Keratinocyte (primary cell): Measurements from ENCODE around the gene LAMB1. TPM values are rescaled to one million over a fixed set of nuclear protein-coding genes. Genes with fewer than 3 reads are reported as not detected.

Experiments
- DNase-seq: peaks from one replicate; pipeline ENCODE4 v3.0.0-alpha.2; 2011; ENCODE audit warnings: low read depth, missing footprints, low spot score
- FAIRE-seq: peaks from 2 replicates; lab custom pipeline; 2011; peaks lifted over from hg19 to GRCh38; lab: Jason Lieb, UNC
- H2AFZ ChIP-seq: 2 replicates; pipeline ENCODE4 v1.6.0; 2012; ENCODE audit warnings: low read length, control low read depth, inconsistent platforms; ENCODE audit not compliant: control insufficient read depth
- H3K27ac ChIP-seq: 2 replicates; pipeline ENCODE4 v1.5.1; 2011; ENCODE audit warnings: low read length; ENCODE audit not compliant: control insufficient read depth, insufficient read depth
- H3K27me3 ChIP-seq: 3 replicates; pipeline ENCODE4 v1.6.0; 2011; ENCODE audit warnings: low read length; ENCODE audit not compliant: control insufficient read depth, insufficient read depth; ENCODE audit errors: extremely low read depth
- H3K36me3 ChIP-seq, 2 experiments: 2 replicates in 1 of 2; 3 replicates in 1 of 2; pipeline ENCODE4 v1.5.1; 2011; ENCODE audit warnings: low read length in 2 of 2, mild to moderate bottlenecking in 1 of 2; ENCODE audit not compliant: control insufficient read depth in 2 of 2, insufficient read depth in 2 of 2; ENCODE audit errors: extremely low read depth in 1 of 2
- H3K4me1 ChIP-seq: 3 replicates; pipeline ENCODE4 v1.5.1; 2011; ENCODE audit warnings: low read length; ENCODE audit not compliant: control insufficient read depth, insufficient read depth; ENCODE audit errors: extremely low read depth
- H3K4me2 ChIP-seq: 3 replicates; pipeline ENCODE4 v1.6.0; 2011; ENCODE audit warnings: low read depth, low read length; ENCODE audit not compliant: control insufficient read depth, insufficient read depth; ENCODE audit errors: extremely low read depth
- H3K4me3 ChIP-seq, 3 experiments: fragments of 200-600 bp in 1 of 3; sonication (generic) in 1 of 3; 2 replicates in 2 of 3; 3 replicates in 1 of 3; pipeline ENCODE4 v1.5.1; 2011 to 2016; ENCODE audit warnings: low read length in 3 of 3, mild to moderate bottlenecking in 3 of 3, control low read depth in 2 of 3, inconsistent platforms in 1 of 3, low read depth in 1 of 3, mixed read lengths in 1 of 3, mixed run types in 1 of 3, moderate library complexity in 1 of 3; ENCODE audit not compliant: control insufficient read depth in 2 of 3, insufficient read depth in 2 of 3; ENCODE audit errors: extremely low read depth in 1 of 3
- H3K79me2 ChIP-seq: 2 replicates; pipeline ENCODE4 v1.6.0; 2012; ENCODE audit warnings: low read length; ENCODE audit not compliant: control insufficient read depth, insufficient read depth
- H3K9ac ChIP-seq: 3 replicates; pipeline ENCODE4 v1.6.0; 2011; ENCODE audit warnings: low read length; ENCODE audit not compliant: control insufficient read depth, insufficient read depth; ENCODE audit errors: extremely low read depth
- H3K9me1 ChIP-seq: 3 replicates; pipeline ENCODE4 v1.6.0; 2011; ENCODE audit warnings: low read length; ENCODE audit not compliant: control insufficient read depth, insufficient read depth; ENCODE audit errors: extremely low read depth
- H3K9me3 ChIP-seq: 2 replicates; pipeline ENCODE4 v1.5.1; 2012; ENCODE audit warnings: low read depth, low read length; ENCODE audit not compliant: control insufficient read depth
- H4K20me1 ChIP-seq: 3 replicates; pipeline ENCODE4 v1.6.0; 2011; ENCODE audit warnings: low read length; ENCODE audit not compliant: control insufficient read depth, insufficient read depth; ENCODE audit errors: extremely low read depth
- CTCF ChIP-seq, 3 experiments: IDR thresholded peaks in 1 of 3; conservative IDR thresholded peaks in 1 of 3; optimal IDR thresholded peaks in 1 of 3; 2 replicates in 2 of 3; 3 replicates in 1 of 3; pipeline versions ENCODE3 to v1.5.1; 2011; ENCODE audit warnings: low read length in 3 of 3, mild to moderate bottlenecking in 3 of 3, moderate library complexity in 2 of 3, control low read depth in 1 of 3, inconsistent platforms in 1 of 3; ENCODE audit not compliant: insufficient read depth in 2 of 3; ENCODE audit errors: extremely low read depth in 1 of 3
- EZH2 ChIP-seq: IDR thresholded peaks from one replicate; pipeline ENCODE4 v1.6.1; 2012; ENCODE audit warnings: inconsistent platforms, mild to moderate bottlenecking, low read length, moderate library complexity
- dilution Hi-C: fragments of 300-500 bp; cut with MboI; formaldehyde crosslinking; loops from one replicate; pipeline ENCODE4 v1.7.0; 2020; ENCODE audit warnings: low sequenced_read_pairs; ENCODE audit not compliant: extremely low pct_ligation_motif_present
- polyA plus RNA-seq, 5 experiments: library from polyadenylated mRNA; depleted of rRNA in 3 of 5; stranded (reverse) in 3 of 5; stranded (forward) in 1 of 5; unstranded in 1 of 5; fragments of >200 nt; gene quantifications; 1 replicate in 1 of 5; 2 replicates in 3 of 5; 3 replicates in 1 of 5; pipeline versions ENCODE4 v1.2.1 to v1.2.3, GENCODE V29; 2011 to 2012; ENCODE audit warnings: missing spikeins in 2 of 5, low read depth in 1 of 5, low replicate concordance in 1 of 5

Gene LAMB1
- polyA plus RNA-seq, 1 donor (not counting 4 experiments of a cell fraction or from before 2014, with no cell fraction given), result 97.9 TPM

GRCh38 chr7:107934991-107935770 is 67.8 kb downstream of the LAMB1 start:
- TF ChIP-seq EZH2 (no peak), CTCF (optimal IDR thresholded peaks at IDR 0.05 in 1 of 3, IDR thresholded peaks at IDR 0.05 in 1 of 3, conservative IDR thresholded peaks at IDR 0.05 in 1 of 3; ENCODE audit: extremely low read depth in 1 of 3, insufficient read depth in 2 of 3, low read length in 3 of 3) (no peak)
- no peak overlapping the region for H3K4me3 ChIP-seq
- no peaks in the 10 kb centered on the region for H3K9me3 ChIP-seq
- FAIRE-seq (no peak), DNase-seq (no peak)
- no peaks in the 10 kb centered on the region for H4K20me1 ChIP-seq
- peaks cover 29% of the 10 kb centered on the region for H3K4me1 ChIP-seq
- no peak overlapping the region for H3K9ac ChIP-seq
- H3K27me3 ChIP-seq, result no peaks in the 10 kb centered on the region
- no peak overlapping the region for H2AFZ ChIP-seq
- peaks cover 19 to 38% of the 10 kb centered on the region in 2 experiments for H3K36me3 ChIP-seq
- peaks cover 7% of the 10 kb centered on the region for H3K9me1 ChIP-seq
- no peak overlapping the region for H3K4me2 ChIP-seq
- H3K27ac ChIP-seq, result no peak overlapping the region
- no peaks in the 10 kb centered on the region for H3K79me2 ChIP-seq
- dilution Hi-C loops, result no loop called here

- dilution Hi-C loops, result no loop called here
- TF ChIP-seq EZH2, result no peak
- no peak for TF ChIP-seq CTCF (optimal IDR thresholded peaks at IDR 0.05 in 1 of 3, IDR thresholded peaks at IDR 0.05 in 1 of 3, conservative IDR thresholded peaks at IDR 0.05 in 1 of 3; ENCODE audit: extremely low read depth in 1 of 3, insufficient read depth in 2 of 3, low read length in 3 of 3)
- no peak overlapping the region for H3K4me3 ChIP-seq
- DNase-seq (no peak), FAIRE-seq (no peak)
- no peak overlapping the region for H3K4me2 ChIP-seq
- no peak overlapping the region for H3K27ac ChIP-seq
- no peaks in the 10 kb centered on the region for H3K79me2 ChIP-seq
- H4K20me1 ChIP-seq, result no peaks in the 10 kb centered on the region
- no peak overlapping the region for H3K9ac ChIP-seq
- no peaks in the 10 kb centered on the region for H3K9me3 ChIP-seq
- H2AFZ ChIP-seq, result no peak overlapping the region
- peaks cover 28 to 36% of the 10 kb centered on the region in 2 experiments for H3K36me3 ChIP-seq
- H3K4me1 ChIP-seq, result peaks cover 12% of the 10 kb centered on the region
- H3K27me3 ChIP-seq, result no peaks in the 10 kb centered on the region
- H3K9me1 ChIP-seq, result peaks cover 4% of the 10 kb centered on the region
Measured at GRCh38 chr7:107933386-107934013, 69.5 kb downstream of the LAMB1 start.
